Fibroblast of lung (primary cell): ENCODE results near the gene UNCX.

Experiments used
- CTCF ChIP-seq, 2 donors: IDR thresholded peaks in 1 of 2; conservative IDR thresholded peaks in 1 of 2; 1 replicate in 1 of 2; 2 replicates in 1 of 2; pipeline ENCODE4 v1.5.1; 2011 to 2012; ENCODE audit warnings: low read length in 2 of 2, control low read depth in 1 of 2, inconsistent platforms in 1 of 2, low read depth in 1 of 2, mild to moderate bottlenecking in 1 of 2
- EZH2 ChIP-seq: IDR thresholded peaks from 2 replicates; pipeline ENCODE4 v1.5.1; 2012; ENCODE audit warnings: low read length, control low read depth, mild to moderate bottlenecking; ENCODE audit errors: missing control alignments

GRCh38 chr7:1214516-1214915, 18.2 kb upstream of the UNCX start:
- no peak for TF ChIP-seq CTCF (conservative IDR thresholded peaks at IDR 0.05 in 1 of 2, IDR thresholded peaks at IDR 0.05 in 1 of 2; ENCODE audit: low read depth in 1 of 2, low read length in 2 of 2)
- TF ChIP-seq EZH2: no peak
